Inferior parietal cortex (tissue), 1 donor: ENCODE measurements around the gene LRCH3.

Experiments used
- DNase-seq: peaks from one replicate; pipeline ENCODE4 v3.0.0-alpha.2; 2016; ENCODE audit errors: extremely low spot score

Gene LRCH3

GRCh38 chr3:197833930-197834715, 43.1 kb downstream of the LRCH3 start:
- no peak for DNase-seq

GRCh38 chr3:197835509-197835908, 44.5 kb downstream of the LRCH3 start:
- DNase-seq, result no peak

- DNase-seq, result no peak
Measured at GRCh38 chr3:197836244-197836643, 45.2 kb downstream of the LRCH3 start.

GRCh38 chr3:197837282-197837681, 46.2 kb downstream of the LRCH3 start:
- DNase-seq, result no peak

- DNase-seq, result no peak
Measured at GRCh38 chr3:197841789-197842188, 50.7 kb downstream of the LRCH3 start.

GRCh38 chr3:197846491-197846890, 55.4 kb downstream of the LRCH3 start:
- DNase-seq, result no peak

- DNase-seq, result peak; percentile 25
Measured at GRCh38 chr3:197847866-197848401, 56.9 kb downstream of the LRCH3 start.

- no peak for DNase-seq
Measured at GRCh38 chr3:197854596-197855343, 63.7 kb downstream of the LRCH3 start.

GRCh38 chr3:197855571-197855970, 64.5 kb downstream of the LRCH3 start:
- DNase-seq, result no peak

GRCh38 chr3:197856199-197856816, 65.3 kb downstream of the LRCH3 start:
- no peak for DNase-seq

- DNase-seq, result no peak
Measured at GRCh38 chr3:197858133-197858532, 67.1 kb downstream of the LRCH3 start.

- DNase-seq, result no peak
Measured at GRCh38 chr3:197858598-197858997, 67.5 kb downstream of the LRCH3 start.

- DNase-seq, result no peak
Measured at GRCh38 chr3:197866035-197866434, 75.0 kb downstream of the LRCH3 start.

GRCh38 chr3:197873329-197873728, 82.3 kb downstream of the LRCH3 start:
- DNase-seq, result no peak

- DNase-seq, result no peak
Measured at GRCh38 chr3:197874064-197874463, 83.0 kb downstream of the LRCH3 start.

- no peak for DNase-seq
Measured at GRCh38 chr3:197874653-197875052, 83.6 kb downstream of the LRCH3 start.

- DNase-seq, result no peak
Measured at GRCh38 chr3:197877902-197878301, 86.8 kb downstream of the LRCH3 start.

- DNase-seq, result no peak
Measured at GRCh38 chr3:197878427-197878826, 87.4 kb downstream of the LRCH3 start.

- DNase-seq, result no peak
Measured at GRCh38 chr3:197880491-197881269, 89.6 kb downstream of the LRCH3 start.

- peak; percentile 20 for DNase-seq
Measured at GRCh38 chr3:197881270-197881969, 90.4 kb downstream of the LRCH3 start.

- no peak for DNase-seq
Measured at GRCh38 chr3:197881970-197882338, 90.9 kb downstream of the LRCH3 start.
